Ishikawa (cell line): ENCODE measurements around the gene ETV6.

ENCODE experiments used
- CREB1 ChIP-seq: IDR thresholded peaks from 2 replicates; pipeline ENCODE4 v1.6.1; 2012; ENCODE audit warnings: low read depth
- EP300 ChIP-seq: IDR thresholded peaks from 2 replicates; pipeline ENCODE4 v1.6.1; 2012; ENCODE audit warnings: borderline replicate concordance
- MAX ChIP-seq: IDR thresholded peaks from 2 replicates; pipeline ENCODE4 v1.6.1; 2012
- RAD21 ChIP-seq: IDR thresholded peaks from 2 replicates; pipeline ENCODE4 v1.6.1; 2012; ENCODE audit warnings: low read depth
- REST ChIP-seq: IDR thresholded peaks from 2 replicates; pipeline ENCODE4 v1.6.1; 2012; ENCODE audit warnings: low read depth, mild to moderate bottlenecking
- TAF1 ChIP-seq: IDR thresholded peaks from 2 replicates; pipeline ENCODE4 v1.6.1; 2012; ENCODE audit warnings: low read depth, mild to moderate bottlenecking
- YY1 ChIP-seq: IDR thresholded peaks from 2 replicates; pipeline ENCODE4 v1.6.1; 2012; ENCODE audit warnings: low read depth
- ZBTB7A ChIP-seq: IDR thresholded peaks from 2 replicates; pipeline ENCODE4 v1.6.1; 2012; ENCODE audit warnings: low read depth

GRCh38 chr12:11726659-11727058, 77.2 kb downstream of the ETV6 start:
- TF ChIP-seq YY1 (no peak), TAF1 (no peak), MAX (no peak), ZBTB7A (no peak), CREB1 (no peak), EP300 (no peak), REST (no peak), RAD21 (no peak)
